ENCODE measurements around the gene CORO2B.

DNA sequence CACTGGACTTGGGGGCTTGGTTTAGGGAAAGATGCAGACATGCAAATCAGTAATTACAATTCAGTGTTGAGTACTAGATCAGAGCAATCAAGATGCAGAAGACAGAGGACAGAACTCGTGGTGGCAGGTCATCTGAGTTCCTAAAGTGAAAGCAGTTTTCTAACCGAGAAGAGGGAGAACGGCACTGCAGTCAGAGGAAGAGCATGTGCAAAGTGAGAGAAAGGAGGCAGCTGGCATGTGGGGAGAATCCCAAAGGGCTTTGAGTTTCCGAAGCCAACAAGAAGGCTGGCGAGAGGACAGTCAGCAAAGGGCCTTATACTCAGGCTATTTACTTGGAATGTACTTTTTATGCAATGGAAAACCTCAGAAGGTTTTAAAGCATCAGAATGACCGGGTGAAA, 154.9 kb downstream of the CORO2B start:
- TF ChIP-seq, protein P1, sequence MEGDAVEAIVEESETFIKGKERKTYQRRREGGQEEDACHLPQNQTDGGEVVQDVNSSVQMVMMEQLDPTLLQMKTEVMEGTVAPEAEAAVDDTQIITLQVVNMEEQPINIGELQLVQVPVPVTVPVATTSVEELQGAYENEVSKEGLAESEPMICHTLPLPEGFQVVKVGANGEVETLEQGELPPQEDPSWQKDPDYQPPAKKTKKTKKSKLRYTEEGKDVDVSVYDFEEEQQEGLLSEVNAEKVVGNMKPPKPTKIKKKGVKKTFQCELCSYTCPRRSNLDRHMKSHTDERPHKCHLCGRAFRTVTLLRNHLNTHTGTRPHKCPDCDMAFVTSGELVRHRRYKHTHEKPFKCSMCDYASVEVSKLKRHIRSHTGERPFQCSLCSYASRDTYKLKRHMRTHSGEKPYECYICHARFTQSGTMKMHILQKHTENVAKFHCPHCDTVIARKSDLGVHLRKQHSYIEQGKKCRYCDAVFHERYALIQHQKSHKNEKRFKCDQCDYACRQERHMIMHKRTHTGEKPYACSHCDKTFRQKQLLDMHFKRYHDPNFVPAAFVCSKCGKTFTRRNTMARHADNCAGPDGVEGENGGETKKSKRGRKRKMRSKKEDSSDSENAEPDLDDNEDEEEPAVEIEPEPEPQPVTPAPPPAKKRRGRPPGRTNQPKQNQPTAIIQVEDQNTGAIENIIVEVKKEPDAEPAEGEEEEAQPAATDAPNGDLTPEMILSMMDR (IDR thresholded peaks at IDR 0.05) = no peak
- TF ChIP-seq POLR2A (IDR thresholded peaks at IDR 0.05) = no peak
